Large intestine (tissue), 12 donors: ENCODE data around the gene FBXO39. TPM values are rescaled to one million over a fixed set of nuclear protein-coding genes. Genes with fewer than 3 reads are reported as not detected.
A peak's percentile ranks its signal among the peaks of the same experiment; 100 is the strongest.
"Not testable (repeated sequence)": the region's sequence is repeated elsewhere in the genome, so short reads cannot be mapped to it uniquely, and the experiment has no call there.

Experiments
- DNase-seq, 2 donors: peaks; one replicate each; pipeline versions ENCODE4 v3.0.0 to v3.0.0-alpha.2; 2013
- H3K27ac ChIP-seq: one replicate; pipeline ENCODE4 v1.5.1; 2013; ENCODE audit warnings: low read length
- H3K27me3 ChIP-seq: 2 replicates; pipeline ENCODE4 v1.6.1; 2013; ENCODE audit warnings: low read length; ENCODE audit not compliant: control insufficient read depth, insufficient read depth
- H3K36me3 ChIP-seq: 2 replicates; pipeline ENCODE4 v1.6.1; 2013; ENCODE audit warnings: low read length; ENCODE audit not compliant: control insufficient read depth, insufficient read depth
- H3K4me1 ChIP-seq: one replicate; pipeline ENCODE4 v1.6.1; 2013; ENCODE audit warnings: low read length; ENCODE audit not compliant: control insufficient read depth, insufficient read depth
- H3K4me3 ChIP-seq: one replicate; pipeline ENCODE4 v1.5.1; 2013; ENCODE audit warnings: low read length
- H3K9me3 ChIP-seq: one replicate; pipeline ENCODE4 v1.6.1; 2013; ENCODE audit warnings: mild to moderate bottlenecking, low read depth, low read length, moderate library complexity; ENCODE audit not compliant: control insufficient read depth
- WGBS: methylation state at CpG from one replicate; pipeline ENCODE4 v1.1.5; 2013; ENCODE audit warnings: low lambda C conversion rate; ENCODE audit not compliant: insufficient coverage; 5-methylcytosine and 5-hydroxymethylcytosine counted together
- long read RNA-seq, 11 donors: transcript quantifications; one replicate each; lab custom pipeline, GENCODE V29; 2026
- polyA plus RNA-seq: library from polyadenylated mRNA; unstranded; fragments of 120-200 nt; gene quantifications from one replicate; pipeline ENCODE4 v1.2.1, GENCODE V29; 2013

Gene FBXO39
- 1.8 TPM for polyA plus RNA-seq
- long read RNA-seq, donor 1 = 0 reads
- long read RNA-seq, donor 2 = 0 reads
- long read RNA-seq, donor 3 = 0 reads
- long read RNA-seq, donor 4 = 0 reads
- long read RNA-seq, donor 5 = 0 reads
- long read RNA-seq, donor 6 = 0 reads
- long read RNA-seq, donor 7 = 0 reads
- long read RNA-seq, donor 8 = 0 reads
- long read RNA-seq, donor 9 = 0 reads
- long read RNA-seq, donor 10 = 0 reads
- long read RNA-seq, donor 11 = 0 reads

- H3K4me1 ChIP-seq = no peaks in the 10 kb centered on the region
- WGBS = no CpG with 5 or more reads among the region's 49 CpGs
- H3K36me3 ChIP-seq = peaks cover 23% of the 10 kb centered on the region
- H3K4me3 ChIP-seq = no peak within 1 kb of the TSS
- peaks cover 16% of the 10 kb centered on the region for H3K27me3 ChIP-seq
- H3K27ac ChIP-seq = no peak within 1 kb of the TSS
- no peak for DNase-seq
- H3K9me3 ChIP-seq = peaks cover 11% of the 10 kb centered on the region
Measured at GRCh38 chr17:6775871-6776405, at the start of gene FBXO39. Gene FBXO39 (plus strand): TSS chr17:6776215. CDS start chr17:6779869, 3,654 bp downstream.

- no peak overlapping the region for H3K27ac ChIP-seq
- no CpG with 5 or more reads among the region's 4 CpGs for WGBS
- no peaks in the 10 kb centered on the region for H3K4me1 ChIP-seq
Measured at GRCh38 chr17:6729531-6729930, 46.5 kb upstream of the FBXO39 start.

GRCh38 chr17:6746665-6747064 is 29.4 kb upstream of the FBXO39 start:
- not testable (repeated sequence) for H3K9me3 ChIP-seq, H3K4me1 ChIP-seq, H3K4me3 ChIP-seq, DNase-seq, H3K27me3 ChIP-seq, H3K36me3 ChIP-seq, H3K27ac ChIP-seq
- 80% methylated on average over 1 of the region's 6 CpGs for WGBS

More at GRCh38 chr17:6729531-6729930, 46.5 kb upstream of the FBXO39 start:
- Histone ChIP-seq H3K36me3 (no peaks in the 10 kb centered on the region), H3K27me3 (peaks cover 9% of the 10 kb centered on the region), H3K9me3 (no peaks in the 10 kb centered on the region), H3K4me3 (no peak overlapping the region)
- DNase-seq = no peak

- DNase-seq = no peak
- Histone ChIP-seq H3K27ac (no peak overlapping the region), H3K4me3 (no peak overlapping the region), H3K27me3 (no peaks in the 10 kb centered on the region), H3K9me3 (no peaks in the 10 kb centered on the region), H3K36me3 (no peaks in the 10 kb centered on the region), H3K4me1 (no peaks in the 10 kb centered on the region)
Measured at GRCh38 chr17:6748617-6749016, 27.4 kb upstream of the FBXO39 start.

- no peak overlapping the region for H3K4me3 ChIP-seq
- no peaks in the 10 kb centered on the region for H3K36me3 ChIP-seq
- H3K27me3 ChIP-seq = no peaks in the 10 kb centered on the region
- H3K9me3 ChIP-seq = no peaks in the 10 kb centered on the region
- WGBS = 71% methylated on average over 1 of the region's 6 CpGs
- no peak overlapping the region for H3K27ac ChIP-seq
- H3K4me1 ChIP-seq = no peaks in the 10 kb centered on the region
- DNase-seq = no peak
Measured at GRCh38 chr17:6749519-6749918, 26.5 kb upstream of the FBXO39 start.

DNA sequence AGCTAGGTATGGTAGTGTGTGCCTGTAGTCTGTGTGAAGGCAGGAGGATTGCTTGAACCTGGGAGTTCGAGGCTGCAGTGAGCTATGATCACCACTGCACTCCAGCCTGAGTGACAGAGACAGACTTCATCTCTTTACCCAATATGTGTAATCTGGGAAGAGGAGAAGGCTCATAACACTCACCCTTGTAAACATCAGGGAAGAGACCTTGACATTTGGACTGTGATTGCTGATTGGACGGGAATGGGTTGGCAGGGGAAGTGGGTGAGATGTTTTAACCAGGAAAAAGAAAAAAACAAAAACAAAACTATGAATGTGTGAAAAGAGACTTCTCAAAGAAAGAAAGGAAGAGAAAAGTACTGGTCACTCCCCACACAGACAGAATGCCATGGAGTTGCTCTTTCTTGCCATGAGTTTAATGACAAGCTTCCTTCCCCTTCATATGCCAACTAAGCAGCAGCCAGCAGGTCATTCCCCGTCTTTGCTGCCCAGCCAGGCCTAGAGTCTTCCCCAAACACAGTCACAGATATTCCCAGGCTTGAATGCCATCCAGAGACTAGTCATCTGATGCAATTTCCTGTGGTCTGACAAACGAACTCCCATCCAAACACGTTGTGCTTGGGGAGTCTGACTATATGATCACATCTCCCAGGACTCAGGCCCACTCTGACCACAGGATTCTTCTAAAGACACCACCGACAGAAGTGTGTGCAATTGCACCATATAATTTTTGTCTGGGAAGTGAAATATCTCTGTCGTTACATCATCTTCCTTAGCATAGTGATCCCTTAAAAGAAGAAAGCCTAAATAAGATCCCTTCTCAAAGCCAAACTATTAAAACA is 23.7 kb upstream of the FBXO39 start:
- Histone ChIP-seq H3K4me3 (no peak overlapping the region), H3K27me3 (no peaks in the 10 kb centered on the region), H3K4me1 (peaks cover 12% of the 10 kb centered on the region), H3K36me3 (no peaks in the 10 kb centered on the region), H3K9me3 (no peaks in the 10 kb centered on the region), H3K27ac (peak overlapping the region; percentile 32)
- peak; percentile 21 to 24 for DNase-seq
- 57% methylated on average over 2 of the region's 7 CpGs for WGBS

DNA sequence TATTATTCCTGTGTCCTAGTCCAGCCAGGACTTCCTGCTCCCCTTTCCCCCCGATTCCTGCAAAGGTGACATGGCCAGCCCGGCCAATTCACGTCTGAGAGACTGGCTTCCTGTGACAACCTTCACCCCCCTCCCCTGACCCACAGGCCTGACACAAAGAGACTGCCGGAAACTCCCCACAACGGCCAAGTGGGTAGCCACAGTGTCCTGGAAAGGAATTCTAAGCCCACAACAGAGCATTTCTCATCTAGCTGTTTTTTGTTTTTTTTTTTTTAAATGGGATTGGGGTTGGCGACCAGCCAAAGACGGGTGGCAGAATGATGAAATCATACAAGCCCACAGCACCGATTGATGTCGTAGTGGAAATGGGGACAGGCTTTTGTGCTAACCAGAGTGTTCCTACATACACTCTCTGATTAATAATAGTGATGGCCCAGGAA is 23.0 kb upstream of the FBXO39 start:
- peak in 1 of 2 donors; percentile 39 for DNase-seq
- no peaks in the 10 kb centered on the region for H3K36me3 ChIP-seq
- peaks cover 18% of the 10 kb centered on the region for H3K4me1 ChIP-seq
- WGBS = no CpG with 5 or more reads among the region's 9 CpGs
- no peaks in the 10 kb centered on the region for H3K9me3 ChIP-seq
- peak overlapping the region; percentile 32 for H3K27ac ChIP-seq
- H3K4me3 ChIP-seq = no peak overlapping the region
- no peaks in the 10 kb centered on the region for H3K27me3 ChIP-seq

DNA sequence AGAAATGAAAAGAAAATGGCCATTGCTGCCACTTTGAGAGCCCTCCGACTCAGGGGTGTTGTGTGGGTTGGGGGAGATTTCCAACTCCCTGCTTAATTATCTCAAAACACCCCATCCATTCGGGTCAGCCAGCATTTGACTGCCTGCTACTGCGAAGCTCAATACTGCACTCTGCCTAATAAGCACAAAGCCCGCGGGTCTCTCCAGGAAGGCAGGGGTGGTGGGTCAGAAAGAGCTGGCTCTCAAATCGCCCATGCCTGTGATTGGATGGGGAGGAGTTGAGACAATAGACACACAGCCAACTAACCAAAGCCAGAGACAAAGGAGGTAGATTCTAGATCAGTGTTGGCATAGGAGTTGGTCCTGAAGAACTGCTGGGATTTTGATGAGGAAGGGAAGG is 22.5 kb upstream of the FBXO39 start:
- Histone ChIP-seq H3K9me3 (no peaks in the 10 kb centered on the region), H3K4me1 (peaks cover 20% of the 10 kb centered on the region)
- no peak for DNase-seq

GRCh38 chr17:6755281-6755680 is 20.7 kb upstream of the FBXO39 start:
- H3K9me3 ChIP-seq = no peaks in the 10 kb centered on the region
- peaks cover 13% of the 10 kb centered on the region for H3K36me3 ChIP-seq
- peak overlapping the region; percentile 73 for H3K4me3 ChIP-seq
- no peaks in the 10 kb centered on the region for H3K27me3 ChIP-seq
- H3K27ac ChIP-seq = peak overlapping the region; percentile 88
- 100% methylated on average over 1 of the region's 5 CpGs for WGBS
- DNase-seq = peak in 1 of 2 donors; percentile 39
- H3K4me1 ChIP-seq = peaks cover 20% of the 10 kb centered on the region

More for the DNA sequence above, 22.5 kb upstream of the FBXO39 start:
- peak overlapping the region; percentile 32 for H3K27ac ChIP-seq
- H3K27me3 ChIP-seq = no peaks in the 10 kb centered on the region
- H3K4me3 ChIP-seq = no peak overlapping the region
- H3K36me3 ChIP-seq = no peaks in the 10 kb centered on the region
- WGBS = no CpG with 5 or more reads among the region's 6 CpGs

DNA sequence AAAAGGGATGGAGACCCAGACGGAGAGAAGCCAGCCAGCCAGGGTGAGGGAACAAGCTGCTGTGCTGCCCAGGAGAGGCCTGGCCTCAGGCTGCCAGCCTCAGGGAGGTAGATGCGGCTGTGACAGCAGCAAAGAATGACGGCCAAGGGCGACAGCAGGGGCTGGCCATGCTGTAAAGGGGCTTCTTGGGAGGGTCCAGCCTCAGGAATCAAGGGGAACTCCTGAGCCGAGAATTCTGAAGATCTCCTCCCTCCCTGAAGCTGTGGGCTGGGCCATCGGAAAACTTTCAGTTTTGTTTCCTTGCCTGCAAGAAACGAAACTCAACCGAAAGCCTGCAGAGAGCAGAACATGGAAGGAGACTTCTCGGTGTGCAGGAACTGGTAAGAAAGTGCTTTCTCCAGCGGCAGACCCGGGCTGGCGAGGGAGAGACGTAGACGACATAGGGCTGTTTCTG is 20.3 kb upstream of the FBXO39 start, which contains the start of gene XAF1:
XAF1 (plus strand) TSS at position 316 of the 454 bp plus-strand sequence; CDS start at position 349, 33 bp downstream.
- Histone ChIP-seq H3K36me3 (peaks cover 18% of the 10 kb centered on the region), H3K9me3 (no peaks in the 10 kb centered on the region), H3K27ac (peak within 1 kb of the TSS; percentile 88), H3K27me3 (no peaks in the 10 kb centered on the region), H3K4me3 (peak within 1 kb of the TSS; percentile 73), H3K4me1 (peaks cover 20% of the 10 kb centered on the region)
- DNase-seq = peak; percentile 60 to 78
- 20% methylated on average over 2 of the region's 14 CpGs for WGBS
